KBM-7 (cell line): Measurements from ENCODE around the gene VILL.
"Not testable (repeated sequence)": the region's sequence is repeated elsewhere in the genome, so short reads cannot be mapped to it uniquely, and the experiment has no call there.

Experiments
- DNase-seq: peaks from one replicate; pipeline ENCODE4 v3.0.0-alpha.2; 2015
- in situ Hi-C: fragments of 300-500 bp; cut with MboI; formaldehyde crosslinking; loops from 2 replicates; pipeline ENCODE4 v1.14.3; 2020; ENCODE audit warnings: low sequenced_read_pairs, low pct_unique_long_range_greater_than_20kb, mixed read lengths

The VILL gene

DNA sequence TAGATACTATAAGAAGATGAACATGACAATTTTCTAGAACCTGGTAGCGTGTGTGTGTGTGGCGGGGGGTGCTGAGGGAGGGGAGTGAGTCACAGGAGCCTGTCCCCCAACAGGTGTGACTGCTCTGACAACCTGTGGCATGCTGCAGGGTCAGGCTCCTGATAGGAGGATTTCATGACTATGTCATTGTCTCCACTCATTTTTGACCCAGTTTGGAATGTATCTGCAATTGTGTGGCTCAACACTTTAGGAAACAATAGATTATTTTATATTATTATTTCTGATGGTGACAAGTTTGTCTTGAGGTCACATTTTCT lies 9.3 kb upstream of the VILL start:
- DNase-seq = no peak
- in situ Hi-C loops = no loop called here

GRCh38 chr3:37982331-37982730 lies 8.3 kb upstream of the VILL start:
- DNase-seq = no peak
- in situ Hi-C loops = no loop called here

DNA sequence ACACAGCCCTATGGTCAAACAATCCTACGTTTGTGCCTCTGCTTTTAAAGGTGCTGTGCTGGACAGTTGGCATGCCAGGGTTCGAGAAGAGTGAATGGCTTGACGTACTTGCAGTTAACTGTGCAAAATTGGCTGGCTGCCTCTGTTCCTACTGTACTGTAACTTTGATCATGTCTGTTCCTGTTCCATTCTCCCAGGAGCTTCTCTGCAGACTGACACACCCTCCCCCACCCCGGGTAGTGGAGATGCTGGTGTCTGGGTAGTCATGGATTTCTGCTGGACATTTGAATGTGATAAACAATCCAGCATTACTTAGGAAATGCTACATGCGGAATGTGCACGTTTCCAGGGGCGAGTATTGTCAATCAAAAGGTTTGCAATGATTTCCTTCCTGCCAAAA lies 6.5 kb upstream of the VILL start:
- no peak for DNase-seq
- in situ Hi-C loops = no loop called here

- in situ Hi-C loops = no loop called here
- no peak for DNase-seq
Measured at GRCh38 chr3:37984596-37984995, 6.0 kb upstream of the VILL start.

DNA sequence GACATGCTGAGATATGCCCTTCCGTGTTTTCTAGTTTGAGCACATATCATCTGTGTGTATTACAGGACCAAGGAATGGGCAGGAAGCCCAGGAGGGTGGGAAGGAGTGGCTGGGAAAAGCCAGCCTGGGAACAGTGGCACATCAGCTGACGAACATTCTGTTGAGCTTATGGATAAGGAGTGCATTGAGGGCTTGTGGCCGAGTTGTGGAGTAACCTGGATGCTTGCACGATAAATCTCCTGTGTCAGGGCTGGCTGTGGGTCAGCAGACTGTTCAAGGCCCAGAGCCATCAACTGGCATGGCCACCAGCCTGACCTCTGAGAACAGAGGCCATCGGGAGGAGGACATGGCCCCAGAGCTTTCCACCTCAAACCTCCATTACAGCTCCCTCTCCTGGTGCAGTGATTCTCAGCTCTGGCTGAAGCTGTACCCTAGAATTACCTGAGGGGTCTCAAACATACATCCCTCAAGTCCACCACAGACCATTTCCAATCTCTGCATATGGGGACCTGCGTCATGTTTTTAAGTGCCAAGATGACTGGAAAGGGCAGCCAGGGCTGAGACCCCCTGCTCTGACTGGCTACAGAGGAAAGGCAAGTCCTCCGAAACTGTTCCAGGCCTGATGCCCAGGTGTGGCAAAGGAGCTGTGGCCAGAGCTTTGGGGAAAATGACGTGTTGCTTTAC lies 4.8 kb upstream of the VILL start:
- DNase-seq = no peak
- in situ Hi-C loops = no loop called here

- DNase-seq = no peak
- in situ Hi-C loops = no loop called here
Measured at GRCh38 chr3:37986479-37987314, 3.9 kb upstream of the VILL start.

GRCh38 chr3:37987315-37987697 lies 3.3 kb upstream of the VILL start:
- in situ Hi-C loops = no loop called here
- DNase-seq = no peak

GRCh38 chr3:37987751-37988179 lies 2.8 kb upstream of the VILL start:
- in situ Hi-C loops = no loop called here
- DNase-seq = no peak

DNA sequence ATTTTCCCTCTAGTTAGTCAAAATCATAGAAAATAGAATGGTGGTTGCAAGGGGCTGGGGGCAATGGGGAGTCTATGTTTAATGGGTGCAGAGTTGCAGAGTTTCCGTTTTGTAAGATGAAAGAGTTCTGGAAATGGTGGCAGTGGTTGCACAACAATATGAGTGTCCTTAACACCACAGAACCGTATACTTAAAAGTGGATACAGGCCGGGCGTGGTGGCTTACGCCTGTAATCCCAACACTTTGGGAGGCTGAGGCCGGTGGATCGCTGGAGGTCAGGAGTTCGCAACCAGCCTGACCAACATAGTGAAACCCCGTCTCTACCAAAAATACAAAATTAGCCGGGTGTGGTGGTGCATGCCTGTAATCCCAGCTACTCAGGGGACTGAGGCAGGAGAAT lies 2.2 kb upstream of the VILL start:
- in situ Hi-C loops, DNase-seq: not testable (repeated sequence)

DNA sequence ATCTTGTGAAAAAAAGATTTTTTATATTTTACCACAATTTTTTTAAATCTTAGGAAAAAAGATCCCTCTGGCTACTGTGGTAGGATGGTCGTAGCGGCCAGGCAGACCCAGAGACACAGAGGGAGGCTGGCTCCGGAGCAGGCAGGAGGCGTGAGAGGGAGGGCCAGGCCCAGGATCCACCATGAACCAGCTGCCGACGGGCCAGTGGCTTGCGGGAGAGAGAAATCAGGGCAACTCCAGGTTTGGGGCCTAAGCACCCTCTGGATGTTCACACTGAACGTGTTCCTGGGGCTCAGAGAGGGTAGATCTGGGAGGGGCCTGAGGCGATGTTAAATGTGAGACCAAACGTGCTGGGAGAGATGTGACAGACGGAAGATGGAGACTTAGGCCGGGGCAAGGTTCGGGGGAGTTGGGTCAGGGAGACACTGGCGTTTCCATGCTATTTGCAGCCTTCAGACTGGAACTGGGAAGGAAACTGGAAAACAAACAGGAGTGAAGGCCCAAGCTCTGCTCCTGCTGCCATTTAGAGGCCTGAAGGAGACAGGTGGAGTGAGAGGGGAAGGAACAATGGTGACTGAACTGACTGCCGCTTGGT lies 1.6 kb upstream of the VILL start:
- in situ Hi-C loops = no loop called here
- DNase-seq = no peak

GRCh38 chr3:37989821-37990480 lies 635 bp upstream of the VILL start:
- in situ Hi-C loops = no loop called here

GRCh38 chr3:37991109-37991508 lies 523 bp downstream of the VILL start:
- in situ Hi-C loops = no loop called here
- DNase-seq = no peak

More at GRCh38 chr3:37989821-37990480, 635 bp upstream of the VILL start:
- no peak for DNase-seq

DNA sequence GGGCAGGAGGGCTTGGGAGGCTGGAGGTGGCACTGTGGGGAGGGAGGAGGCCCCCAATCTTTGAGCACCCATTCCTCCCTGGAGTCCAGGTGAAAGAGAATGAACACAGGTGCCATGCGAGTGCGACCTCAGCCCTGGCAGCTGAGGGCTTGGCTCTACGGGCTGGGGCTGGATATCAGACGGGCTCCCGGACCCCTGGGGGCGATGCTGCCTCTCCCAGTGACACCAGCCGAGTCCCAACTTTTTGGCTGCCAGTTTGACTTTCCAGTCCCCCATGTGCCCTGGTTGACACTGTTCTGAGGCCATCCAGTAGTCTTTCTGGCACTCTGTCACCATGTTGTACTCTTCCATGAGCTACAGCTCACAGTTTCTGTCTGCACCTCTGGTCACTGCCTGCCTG lies 1.2 kb downstream of the VILL start:
- in situ Hi-C loops = no loop called here

DNA sequence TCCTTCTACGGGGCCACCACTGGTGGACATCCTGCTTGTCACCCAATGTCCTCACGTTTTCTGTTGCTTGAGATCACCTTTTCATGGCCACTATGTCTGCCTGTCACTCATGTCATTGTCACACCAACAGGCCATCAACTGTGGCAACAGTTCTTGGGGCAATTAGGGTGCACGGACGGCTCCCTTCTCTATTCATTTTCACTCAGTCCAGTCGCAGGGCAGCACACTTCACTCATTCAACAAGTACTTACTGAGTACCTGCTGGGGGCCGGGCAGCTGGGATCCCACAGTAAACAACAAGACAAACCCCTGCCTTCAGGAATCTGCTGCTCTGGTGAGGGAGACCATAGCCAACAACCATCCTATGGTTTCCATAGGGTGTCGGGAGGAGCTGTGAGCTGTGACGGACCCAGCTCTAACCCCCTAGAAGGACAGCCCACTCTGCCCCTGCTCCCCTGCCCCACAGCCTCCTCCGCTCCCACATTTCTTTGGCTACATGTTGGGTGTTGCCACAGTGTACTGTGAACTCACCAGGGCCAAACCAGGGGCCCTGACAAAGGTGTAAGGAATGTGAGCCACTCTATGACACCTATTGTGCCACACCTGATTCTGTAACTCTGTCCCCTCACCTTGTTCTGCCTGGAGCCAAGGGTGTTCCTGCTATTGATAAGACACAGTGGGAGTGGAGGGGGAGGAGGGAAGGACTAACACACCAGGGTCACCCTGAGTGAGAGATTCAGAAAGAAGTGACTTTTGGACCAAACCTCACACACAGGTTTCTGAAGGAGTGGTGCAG lies 1.9 kb downstream of the VILL start:
- in situ Hi-C loops = no loop called here
- no peak for DNase-seq

More for the DNA sequence above, 1.2 kb downstream of the VILL start:
- DNase-seq = no peak

GRCh38 chr3:37993067-37993455 lies 2.5 kb downstream of the VILL start:
- in situ Hi-C loops = no loop called here

DNA sequence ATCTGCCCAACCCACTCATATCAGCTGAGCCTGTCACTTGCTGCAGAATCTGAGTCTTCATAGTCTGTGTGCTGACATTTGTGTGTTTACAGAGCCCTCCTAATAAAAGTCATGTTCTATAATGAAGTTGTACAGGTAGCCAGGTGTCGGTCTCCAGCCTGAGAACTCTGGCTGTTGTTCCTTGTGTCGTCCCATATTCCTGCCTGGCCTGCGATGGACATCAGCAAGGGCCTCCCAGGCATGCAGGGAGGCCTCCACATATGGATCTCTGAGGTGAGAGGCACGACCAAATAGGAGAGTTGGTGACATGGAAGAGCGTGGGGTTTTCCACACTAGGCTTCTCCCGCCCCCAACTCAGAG lies 2.9 kb downstream of the VILL start:
- in situ Hi-C loops = no loop called here
- DNase-seq = no peak

More at GRCh38 chr3:37993067-37993455, 2.5 kb downstream of the VILL start:
- no peak for DNase-seq

- in situ Hi-C loops = no loop called here
- DNase-seq = peak; percentile 86
Measured at GRCh38 chr3:37993820-37994638, 3.4 kb downstream of the VILL start.

GRCh38 chr3:37994639-37994972 lies 4.0 kb downstream of the VILL start:
- no peak for DNase-seq

More at GRCh38 chr3:37994639-37994972, 4.0 kb downstream of the VILL start:
- in situ Hi-C loops = no loop called here
